ENCODE data around the gene LARGE1. TPM values are rescaled to one million over a fixed set of nuclear protein-coding genes. Genes with fewer than 3 reads are reported as not detected.

Gene LARGE1
- total and polyA plus RNA-seq, 11 donors = 31.2 to 211 (median 129) TPM

DNA sequence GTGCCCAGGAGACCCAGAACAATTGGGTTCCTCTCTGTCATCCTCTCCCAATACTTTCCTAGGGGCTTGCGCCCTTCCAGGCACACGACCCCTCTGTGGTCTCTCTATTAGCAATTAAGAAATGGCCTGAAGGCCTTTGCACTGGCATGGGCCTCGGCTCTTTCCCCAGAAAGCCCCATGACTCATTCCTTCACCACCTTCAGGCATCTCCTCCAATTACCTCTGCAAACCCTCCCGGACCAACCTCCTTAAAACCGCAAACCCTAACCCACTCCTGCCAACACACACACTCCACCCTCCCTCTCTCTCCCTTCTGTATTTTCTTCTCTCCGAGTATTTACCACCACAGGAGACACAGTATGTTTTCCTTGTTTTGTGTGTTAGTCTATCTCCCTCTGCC is 36.7 kb downstream of the LARGE1 start:
- Histone ChIP-seq H3K27me3 (no peaks in the 10 kb centered on the region), H3K9me3 (no peaks in the 10 kb centered on the region), H3K36me3 (no peaks in the 10 kb centered on the region), H3K4me3 (no peak overlapping the region), H3K4me1 (peaks cover 0 to 51% (median 9%) of the 10 kb centered on the region in 12 donors), H3K27ac (peak overlapping the region in 8 of 12 donors; percentile 34 to 75 (median 65))
- TF ChIP-seq, protein P1, sequence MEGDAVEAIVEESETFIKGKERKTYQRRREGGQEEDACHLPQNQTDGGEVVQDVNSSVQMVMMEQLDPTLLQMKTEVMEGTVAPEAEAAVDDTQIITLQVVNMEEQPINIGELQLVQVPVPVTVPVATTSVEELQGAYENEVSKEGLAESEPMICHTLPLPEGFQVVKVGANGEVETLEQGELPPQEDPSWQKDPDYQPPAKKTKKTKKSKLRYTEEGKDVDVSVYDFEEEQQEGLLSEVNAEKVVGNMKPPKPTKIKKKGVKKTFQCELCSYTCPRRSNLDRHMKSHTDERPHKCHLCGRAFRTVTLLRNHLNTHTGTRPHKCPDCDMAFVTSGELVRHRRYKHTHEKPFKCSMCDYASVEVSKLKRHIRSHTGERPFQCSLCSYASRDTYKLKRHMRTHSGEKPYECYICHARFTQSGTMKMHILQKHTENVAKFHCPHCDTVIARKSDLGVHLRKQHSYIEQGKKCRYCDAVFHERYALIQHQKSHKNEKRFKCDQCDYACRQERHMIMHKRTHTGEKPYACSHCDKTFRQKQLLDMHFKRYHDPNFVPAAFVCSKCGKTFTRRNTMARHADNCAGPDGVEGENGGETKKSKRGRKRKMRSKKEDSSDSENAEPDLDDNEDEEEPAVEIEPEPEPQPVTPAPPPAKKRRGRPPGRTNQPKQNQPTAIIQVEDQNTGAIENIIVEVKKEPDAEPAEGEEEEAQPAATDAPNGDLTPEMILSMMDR (IDR thresholded peaks at IDR 0.05) = no peak
- TF ChIP-seq POLR2A (IDR thresholded peaks at IDR 0.05) = no peak
- ATAC-seq = no peak
- intact Hi-C loops (cut with DNase I) = no loop called here
- DNase-seq = no peak
- 77 to 86% (median 83%) methylated on average over 6 of the region's 6 CpGs for WGBS, 4 donors

- Histone ChIP-seq H3K4me3 (no peak overlapping the region), H3K27ac (peak overlapping the region in 1 of 12 donors; percentile 75), H3K27me3 (no peaks in the 10 kb centered on the region), H3K4me1 (peaks cover 0 to 48% (median 7%) of the 10 kb centered on the region in 12 donors), H3K9me3 (no peaks in the 10 kb centered on the region), H3K36me3 (no peaks in the 10 kb centered on the region)
- WGBS, 4 donors = 74 to 80% (median 79%) methylated on average over 6 of the region's 6 CpGs
- TF ChIP-seq, protein P1 (IDR thresholded peaks at IDR 0.05) = no peak
- TF ChIP-seq POLR2A (IDR thresholded peaks at IDR 0.05) = no peak
- ATAC-seq (no peak), DNase-seq (no peak)
- intact Hi-C loops (cut with DNase I) = no loop called here
Observed at GRCh38 chr22:33882991-33883390, 37.3 kb downstream of the LARGE1 start.

- WGBS, 4 donors = 71 to 84% (median 77%) methylated on average over 11 of the region's 11 CpGs
- TF ChIP-seq, protein P1 (IDR thresholded peaks at IDR 0.05) = no peak
- no peak for TF ChIP-seq POLR2A (IDR thresholded peaks at IDR 0.05)
- intact Hi-C loops (cut with DNase I) = no loop called here
- Histone ChIP-seq H3K27ac (peak overlapping the region in 1 of 12 donors; percentile 3), H3K4me1 (peaks cover 0 to 59% (median 10%) of the 10 kb centered on the region in 12 donors), H3K4me3 (no peak overlapping the region), H3K36me3 (no peaks in the 10 kb centered on the region), H3K9me3 (no peaks in the 10 kb centered on the region), H3K27me3 (no peaks in the 10 kb centered on the region)
- DNase-seq (no peak), ATAC-seq (no peak)
Observed at GRCh38 chr22:33880986-33881385, 39.3 kb downstream of the LARGE1 start.

DNA sequence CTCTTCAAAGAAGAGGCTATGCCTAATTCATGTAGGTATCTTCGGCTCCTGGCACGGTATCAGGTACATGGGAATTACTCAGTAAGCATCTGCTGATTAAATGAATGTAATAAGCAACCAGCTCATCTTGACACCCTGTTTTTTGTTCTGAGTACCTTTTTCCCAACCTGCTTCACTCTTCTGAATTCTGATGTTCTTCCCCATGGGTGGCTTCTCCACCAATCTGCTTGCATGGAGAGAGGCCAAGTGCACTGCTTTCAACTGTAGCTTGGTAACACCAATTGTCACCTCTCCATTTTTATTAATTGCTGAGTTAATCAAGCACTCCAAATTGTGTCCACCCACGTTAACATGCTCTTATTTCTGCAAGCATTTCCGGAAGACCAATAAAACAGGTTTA is 40.5 kb downstream of the LARGE1 start:
- DNase-seq (no peak), ATAC-seq (no peak)
- Histone ChIP-seq H3K27me3 (no peaks in the 10 kb centered on the region), H3K4me3 (no peak overlapping the region), H3K36me3 (no peaks in the 10 kb centered on the region), H3K9me3 (no peaks in the 10 kb centered on the region), H3K27ac (peak overlapping the region in 2 of 12 donors; percentile 6 to 16), H3K4me1 (peaks cover 3 to 63% (median 21%) of the 10 kb centered on the region in 12 donors)
- intact Hi-C loops (cut with DNase I) = no loop called here
- TF ChIP-seq, protein P1 (IDR thresholded peaks at IDR 0.05) = no peak
- TF ChIP-seq POLR2A (IDR thresholded peaks at IDR 0.05) = no peak
- 65 to 75% (median 72%) methylated on average over 4 of the region's 4 CpGs for WGBS, 4 donors
